Adrenal gland (tissue), 12 donors: Measurements from ENCODE around the gene UBE2K. TPM values are rescaled to one million over a fixed set of nuclear protein-coding genes. Genes with fewer than 3 reads are reported as not detected.

Experiments
- DNase-seq, 7 donors: peaks; one replicate each; pipeline ENCODE4 v3.0.0-alpha.2; 2019 to 2020
- H3K27ac ChIP-seq, 5 donors: fragments of 200-600 bp; sonication (generic) in 4 of 5; 1 replicate in 3 of 5; 2 replicates in 2 of 5; pipeline versions ENCODE4 v1.5.1 to v1.8.0; 2016 to 2020; ENCODE audit warnings: mild to moderate bottlenecking in 1 of 5
- H3K27me3 ChIP-seq: fragments of 200-600 bp; 2 replicates; pipeline ENCODE4 v1.8.0; 2021
- H3K36me3 ChIP-seq, 2 donors: fragments of 200-600 bp; replicated peaks in 1 of 2; 1 replicate in 1 of 2; 2 replicates in 1 of 2; pipeline versions ENCODE4 v1.5.1 to v1.8.0; 2018 to 2022
- H3K4me1 ChIP-seq, 2 donors: fragments of 200-600 bp; replicated peaks in 1 of 2; 1 replicate in 1 of 2; 2 replicates in 1 of 2; pipeline versions ENCODE4 v1.5.1 to v1.8.0; 2018 to 2021
- H3K4me3 ChIP-seq, 4 donors: fragments of 200-600 bp; sonication (generic) in 3 of 4; one replicate each; pipeline ENCODE4 v1.5.1; 2016 to 2018
- H3K9me3 ChIP-seq, 3 donors: fragments of 200-600 bp; sonication (generic) in 1 of 3; replicated peaks in 1 of 3; 1 replicate in 2 of 3; 2 replicates in 1 of 3; pipeline versions ENCODE4 v1.5.1 to v1.8.0; 2016 to 2021
- POLR2A ChIP-seq, 2 donors: fragments of 450-650 bp; IDR thresholded peaks; one replicate each; pipeline ENCODE4 v1.6.1; 2017; ENCODE audit warnings: antibody characterized with exemption in 2 of 2, mild to moderate bottlenecking in 2 of 2, moderate library complexity in 1 of 2
- WGBS, 4 donors: extraction: QIAGEN DNeasy Blood & Tissue Kit in 2 of 4; methylation state at CpG; one replicate each; pipeline versions ENCODE4 v1.1.5 to v1.1.7; 2013 to 2017; 5-methylcytosine and 5-hydroxymethylcytosine counted together
- intact Hi-C, 2 donors: fragments of 100-400 bp; cut with DNase I; formaldehyde crosslinking; loops; one replicate each; pipeline versions ENCODE4 v1.14.1 to v1.15.0; 2022 to 2023
- polyA plus RNA-seq, 3 donors: library from polyadenylated mRNA; stranded (reverse); fragments of 200-250 nt in 2 of 3; fragments of 350-450 nt in 1 of 3; fragmentation: Illumina TruSeq in 1 of 3; extraction: RNeasy Lipid Tissue Mini Kit (QIAGEN cat#74804) in 1 of 3; gene quantifications; one replicate each; pipeline ENCODE4 v1.2.3, GENCODE V29; 2013 to 2014
- total RNA-seq, 9 donors: library from RNA; depleted of rRNA in 4 of 9; stranded (reverse); fragments of >200 nt in 4 of 9; fragments of 120-200 nt in 1 of 9; fragmentation: NEBNext Ultra II Directional in 1 of 9; extraction: Animal tissue kit (Norgen Biotek cat#: 25700) in 1 of 9; gene quantifications; one replicate each; pipeline versions ENCODE4 v1.1.0 to v1.2.4, GENCODE V29; 2013 to 2023
- TF ChIP-seq, protein P1 (sequence below), 6 experiments: fragments of 450-650 bp in 4 of 6; fragments of 200-600 bp in 2 of 6; sonication (generic) in 1 of 6; IDR thresholded peaks; 1 replicate in 5 of 6; 2 replicates in 1 of 6; pipeline versions ENCODE4 v1.5.1 to v1.8.0; 2016 to 2021; ENCODE audit warnings: antibody characterized with exemption in 6 of 6, mild to moderate bottlenecking in 2 of 6, moderate library complexity in 1 of 6
- donor health status: healthy with polysubstance abuse.
- donor health status: Bipolar disorder and iron deficiency.
- donor health status: DM: yes; HTN: yes; CAD: no.
- donor health status: DM: no; HTN: no; CAD: no.
- donor health status: DM: no; HTN: no; CAD: no.
- donor health status: DM: yes; HTN: yes; CAD: no.

The UBE2K gene
- total and polyA plus RNA-seq, 12 donors = 17.9 to 146 (median 38.9) TPM

DNA sequence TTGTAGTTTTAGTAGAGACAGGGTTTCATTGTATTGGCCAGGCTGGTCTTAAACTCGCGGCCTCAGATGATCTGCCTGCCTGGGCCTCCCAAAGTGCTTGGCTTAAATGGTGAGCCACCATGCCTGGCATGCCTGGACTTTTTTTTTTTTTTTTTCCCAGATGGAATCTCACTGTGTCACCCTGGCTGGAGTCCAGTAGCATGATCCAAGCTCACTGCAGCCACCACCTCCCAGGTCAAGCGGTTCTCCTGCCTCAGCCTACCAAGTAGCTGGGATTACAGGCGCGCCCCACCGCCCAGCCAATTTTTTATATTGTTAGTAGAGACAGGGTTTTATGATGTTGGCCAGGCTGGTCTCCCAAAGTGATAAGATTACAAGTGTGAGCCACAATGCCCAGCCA, 8.4 kb downstream of the UBE2K start:
- no peaks in the 10 kb centered on the region for H3K9me3 ChIP-seq
- H3K4me1 ChIP-seq = peaks cover 16 to 38% of the 10 kb centered on the region in 2 donors
- WGBS, 4 donors = 71 to 74% (median 73%) methylated on average over 6 of the region's 6 CpGs
- H3K27me3 ChIP-seq = no peaks in the 10 kb centered on the region
- no peak for TF ChIP-seq POLR2A (IDR thresholded peaks at IDR 0.05)
- TF ChIP-seq, protein P1, sequence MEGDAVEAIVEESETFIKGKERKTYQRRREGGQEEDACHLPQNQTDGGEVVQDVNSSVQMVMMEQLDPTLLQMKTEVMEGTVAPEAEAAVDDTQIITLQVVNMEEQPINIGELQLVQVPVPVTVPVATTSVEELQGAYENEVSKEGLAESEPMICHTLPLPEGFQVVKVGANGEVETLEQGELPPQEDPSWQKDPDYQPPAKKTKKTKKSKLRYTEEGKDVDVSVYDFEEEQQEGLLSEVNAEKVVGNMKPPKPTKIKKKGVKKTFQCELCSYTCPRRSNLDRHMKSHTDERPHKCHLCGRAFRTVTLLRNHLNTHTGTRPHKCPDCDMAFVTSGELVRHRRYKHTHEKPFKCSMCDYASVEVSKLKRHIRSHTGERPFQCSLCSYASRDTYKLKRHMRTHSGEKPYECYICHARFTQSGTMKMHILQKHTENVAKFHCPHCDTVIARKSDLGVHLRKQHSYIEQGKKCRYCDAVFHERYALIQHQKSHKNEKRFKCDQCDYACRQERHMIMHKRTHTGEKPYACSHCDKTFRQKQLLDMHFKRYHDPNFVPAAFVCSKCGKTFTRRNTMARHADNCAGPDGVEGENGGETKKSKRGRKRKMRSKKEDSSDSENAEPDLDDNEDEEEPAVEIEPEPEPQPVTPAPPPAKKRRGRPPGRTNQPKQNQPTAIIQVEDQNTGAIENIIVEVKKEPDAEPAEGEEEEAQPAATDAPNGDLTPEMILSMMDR (IDR thresholded peaks at IDR 0.05) = no peak
- H3K27ac ChIP-seq = peak overlapping the region in 4 of 5 donors; percentile 15 to 85 (median 52)
- H3K36me3 ChIP-seq = peaks cover 0 to 6% of the 10 kb centered on the region in 2 donors
- H3K4me3 ChIP-seq = no peak overlapping the region
- intact Hi-C loops = no loop called here
- DNase-seq = peak; percentile 68 to 89 (median 84)

- Histone ChIP-seq H3K27me3 (no peaks in the 10 kb centered on the region), H3K36me3 (peaks cover 0 to 6% of the 10 kb centered on the region in 2 donors), H3K4me1 (peaks cover 16 to 34% of the 10 kb centered on the region in 2 donors), H3K27ac (peak overlapping the region in 3 of 5 donors; percentile 40 to 85 (median 65)), H3K9me3 (no peaks in the 10 kb centered on the region), H3K4me3 (no peak overlapping the region)
- DNase-seq = peak in 4 of 7 donors; percentile 22 to 49 (median 42)
- TF ChIP-seq, protein P1 (IDR thresholded peaks at IDR 0.05) = no peak
- no peak for TF ChIP-seq POLR2A (IDR thresholded peaks at IDR 0.05)
- 83 to 88% (median 87%) methylated on average over 11 of the region's 11 CpGs for WGBS, 4 donors
- intact Hi-C loops = no loop called here
Measured at GRCh38 chr4:39706741-39707511, 9.0 kb downstream of the UBE2K start.

DNA sequence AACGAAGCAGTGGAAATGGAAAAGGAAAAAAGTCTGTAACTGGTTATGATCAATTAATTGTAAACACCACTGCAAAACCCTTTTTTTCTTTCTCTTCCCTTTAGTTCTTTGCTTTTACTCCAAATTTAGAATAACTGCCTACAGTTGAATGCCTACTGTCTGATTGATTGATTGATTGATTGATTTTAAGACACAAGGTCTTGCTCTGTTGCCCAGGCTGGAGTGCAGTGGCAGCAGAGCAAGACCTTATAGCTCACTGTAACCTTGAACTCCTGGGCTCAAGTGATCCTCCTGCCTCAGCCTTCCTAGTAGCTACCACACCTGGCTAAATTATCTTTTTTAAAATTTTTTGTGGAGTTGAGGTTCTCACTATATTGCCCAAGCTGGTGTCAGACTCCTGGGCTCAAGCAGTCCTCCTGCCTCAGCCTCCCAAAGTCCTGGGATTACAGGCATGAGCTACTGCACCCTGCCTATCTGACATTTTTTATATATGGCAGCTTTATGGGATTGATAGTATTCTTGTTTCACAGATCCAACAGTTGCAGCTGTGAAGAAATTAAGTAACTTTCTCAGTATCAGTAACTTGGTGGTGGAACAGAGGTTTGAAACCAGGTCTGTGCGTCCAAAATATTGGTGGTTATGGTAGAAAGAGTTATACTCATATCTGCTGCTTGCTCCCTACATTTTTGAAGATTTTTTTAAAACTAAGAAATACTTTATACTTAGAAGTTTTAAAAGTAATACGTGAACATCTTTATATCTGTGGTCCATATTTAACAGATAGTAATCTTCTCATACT, 12.4 kb downstream of the UBE2K start:
- TF ChIP-seq, protein P1 (IDR thresholded peaks at IDR 0.05) = no peak
- TF ChIP-seq POLR2A (IDR thresholded peaks at IDR 0.05) = no peak
- no peak overlapping the region for H3K4me3 ChIP-seq
- no peaks in the 10 kb centered on the region for H3K9me3 ChIP-seq
- H3K27ac ChIP-seq = no peak overlapping the region
- WGBS, 4 donors = 83 to 89% (median 85%) methylated on average over 3 of the region's 3 CpGs
- no peak for DNase-seq
- H3K36me3 ChIP-seq = no peaks in the 10 kb centered on the region
- H3K27me3 ChIP-seq = no peaks in the 10 kb centered on the region
- H3K4me1 ChIP-seq = peaks cover 23 to 49% of the 10 kb centered on the region in 2 donors
- intact Hi-C loops = no loop called here
